ENCODE results near the gene ARHGEF18.

Gene ARHGEF18

DNA sequence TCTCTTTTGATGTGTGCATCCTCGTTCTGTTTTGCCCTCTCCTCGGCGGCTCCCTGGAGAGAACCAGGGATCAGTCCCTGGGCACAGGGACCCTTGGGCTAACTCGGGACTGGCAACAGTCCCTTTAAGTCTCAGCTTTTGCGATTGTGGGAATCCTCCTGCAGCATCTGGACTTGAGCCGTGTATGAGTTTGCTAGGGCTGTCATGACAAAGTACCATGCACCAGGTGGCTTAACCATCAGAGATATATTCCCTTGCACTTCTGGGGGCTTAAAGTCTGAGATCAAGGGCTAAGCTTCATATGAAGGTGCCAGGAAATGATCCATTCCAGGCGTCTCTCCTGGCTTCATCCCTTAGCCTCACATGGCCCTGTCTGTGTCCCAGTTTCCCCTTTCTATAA, 34.5 kb downstream of the ARHGEF18 start:
- DNase-seq (ENCODE audit: low read depth, low spot score), result no peak

DNA sequence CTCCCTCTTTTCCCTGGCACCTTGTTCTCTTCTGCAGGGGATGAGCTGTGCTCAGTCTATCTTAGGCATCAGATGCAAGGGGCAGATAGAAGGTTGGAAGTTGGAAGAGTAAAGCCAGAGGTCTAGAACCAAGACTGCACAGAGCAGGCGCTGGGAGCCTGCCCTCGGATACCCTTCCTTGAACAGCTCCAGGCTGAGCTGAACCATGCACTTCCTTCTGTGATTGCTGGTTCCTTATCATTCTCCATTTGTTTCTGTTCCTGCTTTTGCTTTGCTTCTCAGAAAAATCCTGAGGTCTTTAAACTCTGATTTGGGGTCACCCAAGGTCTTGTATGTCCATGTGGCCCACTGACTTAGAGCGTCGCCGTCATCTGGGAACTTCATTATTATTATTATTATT, 36.3 kb downstream of the ARHGEF18 start:
- no peak for DNase-seq (ENCODE audit: low read depth, low spot score)

GRCh38 chr19:7386308-7386707, 37.6 kb downstream of the ARHGEF18 start:
- peak; percentile 88 for DNase-seq (ENCODE audit: low read depth, low spot score)

DNA sequence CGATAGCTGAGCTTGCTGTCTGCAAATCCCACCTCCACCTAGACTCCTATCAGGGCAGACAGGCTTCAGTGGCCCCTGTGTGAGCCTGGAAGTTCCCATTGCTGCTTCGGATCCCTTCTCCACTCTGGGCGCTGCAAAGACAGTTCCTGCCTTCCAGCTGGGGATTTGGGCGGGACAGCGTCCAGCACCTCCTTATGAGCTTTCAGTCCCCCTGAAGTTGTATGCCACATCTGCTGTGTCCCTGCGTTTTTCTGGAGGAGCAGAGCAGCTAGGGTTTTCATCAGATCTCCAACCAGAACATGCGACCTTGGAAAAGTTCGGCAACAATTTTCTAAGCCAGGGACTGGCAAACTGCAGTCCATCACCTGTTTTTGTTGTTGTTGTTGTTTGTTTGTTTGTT, 38.0 kb downstream of the ARHGEF18 start:
- DNase-seq (ENCODE audit: low read depth, low spot score), result no peak

DNA sequence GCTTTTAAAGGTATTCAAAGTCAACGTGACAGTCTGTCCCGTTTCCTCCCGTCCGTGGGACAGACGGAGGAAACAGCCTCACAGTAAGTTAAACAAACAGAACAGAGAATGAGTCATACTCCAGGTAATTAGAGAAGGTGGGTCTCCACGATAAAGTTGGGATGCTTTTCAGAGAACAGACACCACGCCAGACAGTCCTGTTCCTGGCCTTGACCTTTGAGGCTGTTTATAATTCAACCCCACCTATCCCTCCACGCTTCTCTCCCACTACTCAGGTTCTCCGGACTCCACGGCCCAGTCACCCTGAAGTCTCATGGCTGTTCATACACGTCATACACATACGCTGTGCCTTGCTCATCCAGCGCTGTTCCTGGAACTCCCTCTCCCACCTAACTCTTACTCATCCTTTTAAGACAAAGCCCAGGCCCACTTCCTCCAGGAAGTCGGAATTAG, 42.5 kb downstream of the ARHGEF18 start:
- peak; percentile 65 for DNase-seq (ENCODE audit: low read depth, low spot score)

- no peak for DNase-seq (ENCODE audit: low read depth, low spot score)
Observed at GRCh38 chr19:7393459-7393858, 44.7 kb downstream of the ARHGEF18 start.

GRCh38 chr19:7393939-7394730, 45.4 kb downstream of the ARHGEF18 start:
- no peak for DNase-seq (ENCODE audit: low read depth, low spot score)

- DNase-seq (ENCODE audit: low read depth, low spot score), result peak; percentile 90
Observed at GRCh38 chr19:7394731-7395359, 46.1 kb downstream of the ARHGEF18 start.

DNA sequence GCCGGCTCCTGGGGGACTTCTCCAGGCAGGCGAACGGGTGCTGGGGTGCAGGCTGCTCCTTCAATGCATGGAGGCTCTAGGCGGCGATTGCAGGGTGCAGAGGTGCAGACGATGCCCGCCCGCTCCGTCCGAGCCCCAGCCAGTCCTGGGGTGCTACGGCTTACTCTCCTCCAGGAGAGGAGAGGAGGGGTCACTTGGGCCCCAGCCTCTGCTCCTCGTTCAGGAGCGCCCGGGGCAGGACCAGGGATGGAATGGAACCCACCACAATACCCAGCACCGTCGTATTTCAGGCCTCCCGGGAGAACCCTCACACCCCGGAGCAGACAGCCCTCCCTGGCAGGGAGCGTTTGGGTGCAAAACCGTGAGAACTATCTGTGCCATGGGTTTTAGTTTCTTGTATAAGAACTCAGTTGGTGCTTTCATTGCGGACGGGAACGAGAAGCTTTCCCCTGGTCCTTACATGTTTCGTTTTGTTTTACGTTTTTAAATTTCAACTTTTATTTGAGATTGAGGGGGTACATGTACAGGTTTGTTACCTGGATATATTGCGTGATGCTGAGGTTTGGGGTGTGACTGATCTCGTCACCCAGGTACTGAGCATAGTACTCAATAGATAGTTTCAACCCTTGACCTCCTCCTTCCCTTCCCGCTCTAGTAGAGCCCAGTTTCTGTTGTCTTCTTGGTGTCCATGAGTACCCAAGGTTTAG, 46.8 kb downstream of the ARHGEF18 start:
- no peak for DNase-seq (ENCODE audit: low read depth, low spot score)

GRCh38 chr19:7397687-7398086, 49.0 kb downstream of the ARHGEF18 start:
- no peak for DNase-seq (ENCODE audit: low read depth, low spot score)

Data from ELF-1 (cell line).